ENCODE results near the gene HOMER2.

HOMER2 gene

GRCh38 chr15:82907350-82907749 lies 45.2 kb downstream of the HOMER2 start:
- Histone ChIP-seq H3K79me2 (ENCODE audit: insufficient read depth, low read length) (no peaks in the 10 kb centered on the region), H4K20me1 (ENCODE audit: insufficient read depth, low read length) (no peaks in the 10 kb centered on the region), H3K27ac (ENCODE audit: low read length) (no peak overlapping the region), H3K9ac (ENCODE audit: low read depth, low read length) (no peak overlapping the region), H3K4me2 (ENCODE audit: insufficient read depth, low read length) (no peak overlapping the region), H3K9me3 (ENCODE audit: insufficient read depth, low read length, severe bottlenecking) (no peaks in the 10 kb centered on the region), H3K27me3 (ENCODE audit: insufficient read depth, low read length, poor library complexity) (peaks cover 3% of the 10 kb centered on the region), H3K4me1 (ENCODE audit: insufficient read depth, low read length) (no peaks in the 10 kb centered on the region), H2AFZ (ENCODE audit: low read depth, low read length) (no peak overlapping the region), H3K4me3 (ENCODE audit: low read depth in 1 of 2, low read length in 2 of 2) (no peak overlapping the region), H3K36me3 (ENCODE audit: insufficient read depth, low read length) (no peaks in the 10 kb centered on the region)
- TF ChIP-seq EZH2 (IDR thresholded peaks at IDR 0.05; ENCODE audit: borderline replicate concordance, low read depth, low read length, severe bottlenecking) (no peak), CTCF (IDR thresholded peaks at IDR 0.05; ENCODE audit: borderline replicate concordance, extremely low read depth, low read length, poor library complexity, severe bottlenecking) (no peak)
- ATAC-seq (ENCODE audit: insufficient read depth, low read depth) (no peak), DNase-seq (no peak)

- H3K9me3 ChIP-seq (ENCODE audit: insufficient read depth, low read length, severe bottlenecking) = no peaks in the 10 kb centered on the region
- no peak overlapping the region for H3K27ac ChIP-seq (ENCODE audit: low read length)
- no peaks in the 10 kb centered on the region for H3K79me2 ChIP-seq (ENCODE audit: insufficient read depth, low read length)
Observed at GRCh38 chr15:82904574-82904973, 47.9 kb downstream of the HOMER2 start.

DNA sequence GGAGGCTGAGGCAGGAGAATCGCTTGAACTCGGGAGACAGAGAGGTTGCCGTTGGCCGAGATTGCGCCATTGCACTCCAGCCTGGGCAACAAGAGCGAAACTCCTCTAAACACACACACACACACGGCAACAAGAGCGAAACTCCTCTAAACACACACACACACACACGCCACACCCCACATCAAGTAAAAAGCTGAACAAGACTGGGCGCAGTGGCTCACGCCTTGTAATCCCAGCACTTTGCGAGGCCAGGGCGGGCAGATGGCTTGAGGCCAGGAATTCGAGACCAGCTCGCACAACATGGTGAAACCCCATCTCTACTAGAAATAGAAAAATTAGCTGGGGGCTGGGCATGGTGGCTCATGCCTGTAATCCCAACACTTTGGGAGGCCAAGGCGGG lies 49.0 kb downstream of the HOMER2 start:
- no peaks in the 10 kb centered on the region for H4K20me1 ChIP-seq (ENCODE audit: insufficient read depth, low read length)
- no peak overlapping the region for H3K4me2 ChIP-seq (ENCODE audit: insufficient read depth, low read length)
- H3K4me1 ChIP-seq (ENCODE audit: insufficient read depth, low read length) = no peaks in the 10 kb centered on the region
- no peaks in the 10 kb centered on the region for H3K79me2 ChIP-seq (ENCODE audit: insufficient read depth, low read length)
- ATAC-seq (ENCODE audit: insufficient read depth, low read depth) (no peak), DNase-seq (no peak)
- no peak overlapping the region for H2AFZ ChIP-seq (ENCODE audit: low read depth, low read length)
- no peaks in the 10 kb centered on the region for H3K9me3 ChIP-seq (ENCODE audit: insufficient read depth, low read length, severe bottlenecking)
- TF ChIP-seq EZH2 (IDR thresholded peaks at IDR 0.05; ENCODE audit: borderline replicate concordance, low read depth, low read length, severe bottlenecking) (no peak), CTCF (IDR thresholded peaks at IDR 0.05; ENCODE audit: borderline replicate concordance, extremely low read depth, low read length, poor library complexity, severe bottlenecking) (no peak)
- H3K27me3 ChIP-seq (ENCODE audit: insufficient read depth, low read length, poor library complexity) = peaks cover 2% of the 10 kb centered on the region
- H3K27ac ChIP-seq (ENCODE audit: low read length) = no peak overlapping the region
- no peak overlapping the region for H3K9ac ChIP-seq (ENCODE audit: low read depth, low read length)
- no peak overlapping the region for H3K4me3 ChIP-seq (ENCODE audit: low read depth in 1 of 2, low read length in 2 of 2)
- no peaks in the 10 kb centered on the region for H3K36me3 ChIP-seq (ENCODE audit: insufficient read depth, low read length)

More at GRCh38 chr15:82904574-82904973, 47.9 kb downstream of the HOMER2 start:
- Histone ChIP-seq H3K36me3 (ENCODE audit: insufficient read depth, low read length) (no peaks in the 10 kb centered on the region), H3K27me3 (ENCODE audit: insufficient read depth, low read length, poor library complexity) (peaks cover 5% of the 10 kb centered on the region), H2AFZ (ENCODE audit: low read depth, low read length) (no peak overlapping the region), H3K4me2 (ENCODE audit: insufficient read depth, low read length) (no peak overlapping the region), H3K9ac (ENCODE audit: low read depth, low read length) (no peak overlapping the region), H3K4me1 (ENCODE audit: insufficient read depth, low read length) (no peaks in the 10 kb centered on the region), H3K4me3 (ENCODE audit: low read depth in 1 of 2, low read length in 2 of 2) (no peak overlapping the region), H4K20me1 (ENCODE audit: insufficient read depth, low read length) (no peaks in the 10 kb centered on the region)
- DNase-seq (no peak), ATAC-seq (ENCODE audit: insufficient read depth, low read depth) (no peak)
- TF ChIP-seq EZH2 (IDR thresholded peaks at IDR 0.05; ENCODE audit: borderline replicate concordance, low read depth, low read length, severe bottlenecking) (no peak), CTCF (IDR thresholded peaks at IDR 0.05; ENCODE audit: borderline replicate concordance, extremely low read depth, low read length, poor library complexity, severe bottlenecking) (no peak)

All from DND-41 (cell line).